DMS 273 (cell line): ENCODE results near the gene PRKAR1B.
A peak's percentile ranks its signal among the peaks of the same experiment; 100 is the strongest.

ENCODE experiments used
- DNase-seq: peaks from one replicate; lab custom pipeline; 2025; ENCODE audit not compliant: unreplicated experiment; lab: John Stamatoyannopoulos, UW

The PRKAR1B gene

DNA sequence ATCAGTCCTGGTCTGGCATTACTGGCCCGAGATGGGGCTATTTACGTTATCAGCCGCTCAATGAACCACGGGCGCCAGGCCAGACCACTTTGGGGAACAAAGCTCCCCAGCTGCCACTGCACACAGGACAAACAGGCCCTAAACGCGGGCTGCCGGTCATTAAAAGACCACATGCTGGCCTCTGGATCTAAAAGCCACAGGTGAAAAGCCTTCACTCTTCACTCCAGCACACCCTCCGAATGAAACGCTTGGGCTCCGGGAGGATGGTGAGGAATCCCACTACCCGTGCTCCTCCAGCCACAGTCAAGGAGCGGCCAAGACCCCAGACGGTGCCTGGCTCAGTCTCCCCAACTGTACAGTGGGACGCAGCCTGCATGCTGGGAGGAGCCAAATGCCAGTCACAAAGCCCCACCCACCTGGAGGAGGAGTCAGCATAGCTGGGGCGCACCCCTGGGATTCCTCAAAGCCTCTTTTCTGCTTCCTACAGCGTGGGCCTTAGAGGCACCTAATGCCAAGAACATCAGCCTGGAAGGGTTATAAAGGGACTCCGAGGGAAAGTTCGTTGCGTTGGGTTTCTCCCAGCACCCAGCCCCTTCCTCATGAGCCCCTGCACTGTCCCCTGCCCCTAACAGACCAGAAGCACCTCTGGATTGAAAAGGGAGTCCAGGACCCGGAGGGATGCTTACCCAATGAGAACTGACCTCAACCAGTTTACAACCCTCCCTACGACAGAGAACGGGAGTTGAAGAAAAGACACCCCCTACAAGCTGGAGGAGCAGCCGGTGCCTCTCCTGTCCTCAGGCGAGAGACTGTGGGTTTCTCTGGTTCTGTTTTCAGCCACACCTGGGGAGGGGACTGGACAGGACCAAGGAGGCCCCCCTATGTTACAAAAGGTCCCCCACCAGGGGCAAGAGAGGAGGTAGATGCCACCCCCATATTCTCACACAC is 212.2 kb downstream of the PRKAR1B start:
- peak; percentile 47 for DNase-seq

DNA sequence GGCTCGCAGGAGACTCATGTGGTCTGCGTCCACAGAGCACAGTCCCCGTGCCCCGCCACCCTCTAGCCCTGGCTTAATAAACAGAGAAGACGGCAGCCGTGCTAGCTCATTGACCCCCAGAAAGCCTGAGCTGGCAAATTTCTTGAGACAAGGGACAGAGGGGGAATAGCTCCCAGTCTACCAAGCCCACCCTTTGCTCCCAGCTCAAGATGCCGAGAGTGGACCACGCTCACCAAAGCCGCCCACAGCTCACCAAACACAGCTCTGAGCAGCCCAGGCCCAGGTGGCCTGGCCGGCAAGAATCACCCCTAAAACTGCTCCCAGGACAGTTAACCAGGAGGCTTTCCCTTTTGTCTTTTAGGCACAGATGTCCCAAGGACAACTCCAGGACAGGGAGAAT is 212.8 kb downstream of the PRKAR1B start:
- no peak for DNase-seq

DNA sequence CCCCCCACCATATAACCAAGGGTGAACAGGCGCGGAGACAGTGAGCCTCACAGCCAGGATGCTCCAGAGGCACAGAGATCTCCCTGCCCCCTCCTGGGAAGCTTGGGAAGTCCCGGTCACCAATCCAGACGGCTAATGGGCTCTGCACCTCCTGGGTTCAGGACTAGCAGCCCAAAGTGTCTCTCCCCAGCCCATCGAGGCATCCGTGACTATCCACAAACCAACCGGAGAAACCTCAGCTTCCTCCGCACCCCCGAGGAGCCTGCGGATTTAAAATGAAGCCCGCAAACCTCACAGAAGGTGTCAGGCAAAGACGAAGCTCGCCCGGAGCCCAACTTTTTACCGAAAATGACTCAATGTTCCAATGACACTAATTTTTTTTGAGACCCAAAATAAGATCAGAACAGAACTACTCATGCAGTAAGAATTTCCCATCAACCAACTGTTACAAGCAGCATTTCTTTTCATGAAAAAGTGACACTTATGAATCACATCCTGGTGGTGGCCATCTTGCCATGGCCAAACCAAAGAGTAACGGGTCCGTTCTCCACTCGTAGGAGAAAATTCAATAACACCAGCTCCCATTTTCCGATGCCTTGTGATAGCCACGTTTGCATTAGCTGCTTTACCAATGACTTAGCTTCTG is 213.4 kb downstream of the PRKAR1B start:
- no peak for DNase-seq

DNA sequence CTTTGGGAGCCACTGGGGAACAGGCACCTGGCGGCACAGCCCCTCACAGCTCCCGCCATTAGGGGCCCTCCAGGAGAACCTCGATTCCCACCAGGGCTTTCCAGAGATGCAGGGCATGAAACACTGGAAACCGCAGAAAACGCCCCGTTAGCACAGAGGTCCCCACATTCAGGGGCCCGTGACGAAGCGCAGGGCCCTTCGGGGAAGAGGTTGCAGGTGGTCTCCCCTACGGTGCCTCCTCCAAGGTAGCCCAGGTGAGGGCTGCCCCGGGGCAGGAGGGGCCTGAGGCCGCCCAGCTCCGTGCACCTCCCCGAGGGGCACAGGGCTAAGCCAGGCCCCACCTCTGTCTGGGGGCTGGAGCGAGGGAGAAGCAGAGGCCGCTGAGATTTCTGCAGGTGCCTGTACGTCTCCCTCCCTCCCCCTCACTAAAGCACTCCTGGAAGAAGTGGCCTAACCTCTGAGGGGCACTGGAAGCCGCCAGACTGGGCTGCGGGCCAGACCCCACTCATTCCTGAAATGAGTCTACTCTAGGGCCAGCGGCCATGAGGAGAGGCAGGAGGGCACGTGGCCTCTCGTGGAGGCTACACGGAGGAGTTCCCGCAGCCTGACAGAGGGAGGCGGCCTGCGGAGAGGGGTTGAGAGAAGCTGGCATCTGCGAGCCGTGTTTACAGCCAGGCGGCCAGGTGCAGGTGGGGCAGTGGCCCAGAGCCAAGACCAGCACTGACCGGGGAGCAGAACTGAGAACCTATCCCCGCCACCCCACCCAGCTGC is 214.4 kb downstream of the PRKAR1B start:
- DNase-seq = peak; percentile 35

DNA sequence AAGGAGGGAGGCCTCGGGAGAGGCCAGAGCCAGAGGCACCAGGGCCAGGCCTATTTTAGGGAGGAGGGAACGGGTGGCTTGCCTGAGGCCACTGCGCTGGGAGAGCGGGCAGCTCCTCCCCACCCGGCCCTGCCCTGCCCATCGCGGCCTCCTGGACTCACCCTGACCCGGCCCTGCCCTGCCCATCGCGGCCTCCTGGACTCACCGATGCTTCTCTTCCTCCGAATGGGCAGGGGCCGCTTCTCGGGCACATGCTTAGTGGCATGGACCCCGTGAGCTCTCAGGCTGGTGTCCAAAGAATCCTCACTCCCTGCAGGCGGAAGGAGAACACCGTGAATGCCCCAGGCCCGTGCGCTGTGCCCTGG is 215.0 kb downstream of the PRKAR1B start:
- DNase-seq = no peak

DNA sequence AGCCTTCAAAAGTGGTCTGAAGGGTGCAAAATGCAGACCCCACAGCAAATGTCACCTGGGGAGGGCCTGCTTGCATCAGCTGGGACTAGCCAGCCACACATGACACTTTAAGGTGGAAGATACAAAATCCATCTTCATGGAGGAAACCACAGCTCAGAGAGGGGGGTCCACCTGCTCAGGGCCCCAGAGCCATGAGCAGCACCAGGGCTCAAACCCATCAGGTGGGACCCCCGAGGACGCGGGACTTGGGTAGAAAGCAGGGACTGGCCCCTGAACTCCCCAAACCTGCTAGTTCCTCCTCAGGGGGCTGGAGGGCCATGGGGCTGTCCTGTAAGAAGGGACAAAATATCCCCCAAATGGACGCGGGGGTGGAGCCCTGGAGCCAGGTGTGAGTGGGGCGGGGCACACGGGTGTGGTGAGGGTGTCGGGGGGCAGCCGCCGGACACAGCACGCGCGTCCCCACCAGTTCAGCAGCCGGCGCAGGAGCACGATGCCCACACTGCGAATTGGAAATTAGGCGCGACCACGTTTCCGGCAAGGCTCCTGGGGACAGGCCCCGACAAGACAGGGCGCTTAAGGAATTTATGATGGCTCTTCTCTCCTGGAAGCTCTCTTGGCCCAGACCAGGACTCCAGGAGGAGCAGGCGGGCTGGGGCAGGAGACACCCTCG is 215.5 kb downstream of the PRKAR1B start:
- DNase-seq = no peak

DNA sequence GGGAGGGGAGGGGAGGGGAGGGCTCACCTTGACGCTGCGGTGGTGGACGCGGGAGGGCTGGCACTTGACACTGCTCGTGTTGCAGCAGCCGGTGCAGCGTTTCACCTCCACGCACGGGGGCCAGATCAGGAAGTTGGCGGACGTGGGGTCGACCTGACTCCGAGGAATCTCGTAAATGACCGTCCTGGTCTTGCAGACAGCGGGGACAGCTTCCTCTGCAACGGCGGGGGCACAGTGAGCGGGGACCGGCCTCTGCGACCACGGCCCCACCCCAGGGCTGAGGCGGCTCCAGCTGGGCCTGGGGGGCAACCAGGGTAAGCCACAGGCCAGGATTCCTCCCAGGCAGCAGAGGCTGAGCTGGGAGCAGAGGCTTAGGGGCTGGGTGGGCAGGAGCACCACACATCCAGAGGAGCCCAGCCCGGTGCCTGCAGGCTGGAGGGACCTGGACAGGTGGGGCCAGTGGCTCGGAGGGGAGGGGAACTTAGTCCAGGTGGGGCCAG is 216.2 kb downstream of the PRKAR1B start:
- DNase-seq = no peak

DNA sequence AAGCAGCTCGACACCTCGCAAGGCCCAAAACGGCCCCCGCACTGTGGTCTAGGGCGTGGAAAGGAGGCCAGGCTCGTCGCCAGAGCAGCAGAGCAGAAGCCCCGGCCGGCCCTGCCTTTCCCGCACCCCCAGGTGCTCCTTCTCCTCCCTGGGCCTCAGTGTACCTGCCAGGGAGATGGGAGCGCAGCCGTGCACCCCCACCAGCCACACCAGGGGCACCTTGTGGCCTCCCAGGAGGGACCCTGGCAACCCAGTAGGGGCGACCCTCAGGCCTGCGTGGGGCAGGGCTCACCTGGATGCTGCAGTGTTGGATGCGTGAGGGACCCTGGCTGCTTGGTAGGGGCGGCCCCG is 217.0 kb downstream of the PRKAR1B start:
- no peak for DNase-seq

DNA sequence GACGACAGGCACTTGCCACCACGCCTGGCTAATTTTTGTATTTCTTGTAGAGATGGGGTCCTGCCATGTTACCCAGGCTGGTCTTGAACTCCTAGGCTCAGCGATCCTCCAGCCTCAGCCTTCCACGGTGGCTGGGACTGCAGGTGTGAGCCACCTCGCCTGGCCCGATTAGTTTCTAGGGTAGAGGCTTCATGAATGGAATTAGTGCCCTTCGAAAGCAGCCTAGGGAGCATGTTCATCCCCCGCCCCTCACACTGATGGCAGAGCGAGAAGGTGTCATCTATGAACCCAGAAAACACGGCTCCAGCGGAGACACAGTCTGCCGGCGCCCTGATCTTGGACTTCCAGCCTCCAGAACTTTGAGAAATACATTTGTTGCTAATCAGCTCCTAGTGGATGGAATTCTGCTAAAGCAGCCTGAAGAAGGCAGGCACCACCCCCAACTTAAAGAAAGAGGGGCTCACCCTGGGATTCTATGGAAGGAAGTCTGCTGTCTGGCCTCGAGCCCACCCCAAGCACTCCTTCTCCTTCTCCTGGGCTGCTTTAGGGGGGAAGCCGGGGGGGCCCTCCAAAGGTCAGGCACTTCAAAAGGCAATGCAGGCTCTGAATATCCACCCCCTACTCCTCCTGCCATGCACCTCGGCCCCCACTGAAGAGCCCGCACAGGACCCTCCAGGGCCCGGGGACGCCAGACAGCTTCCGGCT is 217.5 kb downstream of the PRKAR1B start:
- no peak for DNase-seq

DNA sequence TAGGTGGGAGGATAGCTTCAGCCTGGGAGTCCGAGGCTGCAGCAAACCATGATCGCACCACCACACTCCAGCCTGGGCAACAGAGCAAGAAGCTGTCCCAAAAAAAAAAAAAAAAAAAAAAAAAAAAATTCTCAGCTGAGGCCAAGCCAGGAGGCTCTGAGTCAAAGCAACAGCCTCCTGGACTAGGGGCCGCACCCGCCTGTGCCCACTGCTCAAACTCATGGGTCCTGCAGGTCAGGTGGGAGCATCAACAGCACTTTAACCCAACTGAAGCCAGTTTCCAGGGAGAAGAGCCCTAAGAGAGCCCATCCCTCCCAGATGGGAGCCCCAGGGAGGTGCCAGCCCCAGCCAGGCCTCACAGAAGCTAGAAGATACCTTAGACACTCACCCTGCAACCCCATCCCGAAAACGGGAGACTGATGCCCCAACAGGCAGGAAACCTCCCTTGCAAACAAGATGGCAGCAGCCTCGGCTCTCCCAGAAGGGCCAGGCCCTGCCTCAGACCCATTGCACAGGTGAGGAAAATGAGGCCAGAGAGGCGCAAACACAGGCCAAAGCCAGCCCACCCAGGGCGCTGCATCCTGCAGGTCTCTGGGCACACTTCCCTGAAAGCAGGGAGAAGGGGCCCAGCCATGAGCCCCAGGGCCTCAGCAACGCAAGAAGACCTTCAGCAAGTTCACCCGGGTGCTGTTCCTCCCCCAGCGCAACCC is 218.5 kb downstream of the PRKAR1B start:
- DNase-seq = no peak

DNA sequence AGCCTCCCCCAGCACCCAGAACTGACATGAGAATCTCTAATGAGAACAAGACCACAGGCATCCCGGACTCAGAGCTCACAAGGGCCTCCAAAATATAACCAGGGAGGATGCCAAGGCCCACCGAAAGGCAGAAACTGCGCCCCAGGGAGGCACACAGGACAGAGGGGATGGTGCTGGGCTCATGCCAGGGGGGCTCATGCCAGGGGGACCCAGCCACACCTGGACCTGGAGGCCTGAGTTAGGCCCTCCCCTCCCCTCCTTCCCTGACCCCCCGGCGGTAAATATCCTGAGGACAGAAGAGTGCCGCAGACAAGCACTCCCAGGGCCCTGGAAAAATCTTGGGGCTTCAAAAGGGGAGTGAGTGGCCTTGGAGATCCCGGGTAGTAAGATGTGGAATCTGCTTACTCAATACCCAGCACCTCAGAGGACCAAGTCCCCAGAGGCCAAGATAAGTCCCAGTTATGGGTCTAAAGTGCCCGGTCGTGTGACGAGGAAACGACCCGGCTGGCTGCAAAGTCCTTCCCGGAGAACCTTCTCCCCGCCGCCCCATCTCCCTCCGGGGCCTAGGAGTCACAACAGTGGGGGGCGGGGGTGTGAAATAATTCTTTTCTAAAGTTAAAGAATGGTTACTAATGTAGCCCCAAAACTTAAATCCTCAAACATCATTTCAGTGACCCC is 219.3 kb downstream of the PRKAR1B start:
- no peak for DNase-seq

DNA sequence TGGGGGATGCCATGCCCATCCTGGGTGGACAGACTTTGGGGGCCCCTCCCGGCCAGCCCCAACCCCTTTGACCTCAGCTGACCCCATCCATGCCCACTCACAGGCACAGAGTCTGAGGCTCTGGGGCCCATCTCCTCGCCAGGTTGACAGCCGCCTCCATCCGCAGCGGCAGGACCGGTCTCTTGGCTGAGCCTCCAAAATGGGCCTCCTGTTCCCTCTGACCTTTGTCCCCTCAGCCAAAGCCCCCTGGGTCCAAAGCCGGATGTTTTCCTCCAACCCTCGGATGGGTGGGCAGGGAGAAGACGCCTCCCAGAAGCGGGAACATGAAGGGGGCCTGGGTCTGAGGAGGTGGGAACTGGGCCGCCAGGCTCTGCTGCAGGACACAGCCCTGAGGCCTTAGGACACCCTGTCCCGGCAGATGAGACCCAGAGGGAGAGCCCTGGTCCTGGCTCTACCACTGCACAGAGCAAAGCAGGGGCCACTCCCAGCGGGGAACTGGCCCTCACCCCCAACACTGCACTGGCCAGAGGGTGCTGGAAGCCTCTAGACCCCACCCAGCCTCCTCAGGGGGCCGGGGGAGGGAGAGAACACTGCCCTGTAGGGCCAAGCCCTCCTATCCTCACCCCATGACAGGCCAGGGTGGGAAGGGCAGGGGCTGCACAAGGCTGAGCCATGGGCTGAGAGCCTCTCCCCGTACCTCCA is 220.0 kb downstream of the PRKAR1B start:
- no peak for DNase-seq

DNA sequence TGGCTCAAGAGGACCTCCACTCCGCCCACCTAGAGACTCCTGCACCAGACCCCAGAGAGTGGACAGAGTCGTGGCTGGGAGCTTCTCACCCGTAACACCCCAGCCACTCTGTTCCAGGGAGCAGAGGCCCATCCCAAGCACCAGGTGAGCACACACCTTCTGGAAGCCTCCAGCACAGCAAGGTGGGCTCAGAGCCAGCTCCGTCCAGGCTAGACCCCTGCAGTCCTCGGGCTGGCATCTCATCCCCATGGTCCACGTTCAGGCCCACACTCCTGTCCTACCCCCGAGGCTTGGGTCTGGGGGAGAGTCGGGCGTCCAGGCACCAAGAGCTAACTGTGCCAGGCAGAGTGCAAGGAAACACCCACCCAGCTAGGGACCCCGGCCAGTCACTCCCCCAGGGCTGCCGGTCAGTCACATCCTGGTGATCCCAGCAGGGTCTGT is 220.7 kb downstream of the PRKAR1B start:
- no peak for DNase-seq

DNA sequence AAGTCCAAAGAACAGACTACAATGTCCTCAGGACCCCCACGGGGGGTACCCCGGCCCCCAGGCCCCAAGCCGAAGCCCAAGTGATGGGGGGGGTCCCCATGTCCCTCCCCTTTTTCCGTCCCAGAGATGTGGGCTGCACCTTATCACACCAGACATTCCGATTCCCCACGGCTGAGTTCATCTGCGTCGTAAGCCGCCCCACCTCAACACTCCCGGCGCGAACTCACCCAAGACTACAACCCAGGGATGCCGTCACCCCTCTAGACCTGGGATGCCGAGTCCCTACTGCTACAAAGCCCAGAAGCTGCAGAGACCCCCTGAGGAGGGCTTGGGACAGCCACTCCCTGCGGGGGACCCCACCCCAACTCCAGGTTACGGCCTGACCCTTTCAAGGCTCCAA is 221.9 kb downstream of the PRKAR1B start:
- DNase-seq = no peak

DNA sequence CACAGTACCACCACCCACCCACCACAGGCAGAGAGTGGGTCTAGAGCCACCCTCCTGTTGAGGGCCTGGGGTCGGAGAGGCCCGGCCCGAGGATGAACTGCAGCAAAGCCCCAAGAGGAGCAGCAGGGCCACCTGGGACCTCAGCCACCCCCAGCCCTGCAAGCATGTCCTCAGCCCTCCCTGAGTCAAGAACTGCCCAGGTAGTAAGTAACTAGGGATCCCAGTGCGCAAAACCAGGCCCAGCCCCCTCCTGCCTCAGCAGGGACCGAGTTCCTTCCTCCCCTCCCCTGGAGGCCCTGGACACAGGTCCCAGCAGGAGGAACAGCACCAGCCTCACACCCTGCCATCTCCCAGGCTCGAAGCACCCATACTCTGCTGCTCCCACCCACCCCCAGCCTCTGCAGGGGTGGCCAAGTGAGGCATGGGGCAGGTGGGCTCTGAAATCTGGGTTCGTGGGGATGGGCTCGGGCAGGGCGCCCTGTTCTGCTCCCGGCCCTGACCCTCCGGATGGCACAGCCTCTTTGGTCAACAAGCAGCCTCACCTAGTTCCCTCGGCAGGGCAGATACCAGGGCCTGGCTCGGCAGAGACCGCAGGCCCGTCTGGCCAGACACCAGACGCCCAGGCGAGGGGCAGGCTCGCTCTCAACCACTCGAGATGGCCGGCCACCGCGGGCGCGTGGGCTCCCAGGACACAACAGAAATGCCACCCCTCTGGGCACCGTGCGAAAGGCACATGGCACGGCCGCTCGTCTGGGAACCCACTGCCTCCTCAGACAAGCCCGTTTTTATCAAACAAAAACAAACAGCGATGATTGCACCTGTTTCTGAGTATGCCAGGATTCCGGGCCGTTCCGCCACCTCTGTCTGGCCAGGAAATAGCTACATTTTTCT is 222.6 kb downstream of the PRKAR1B start:
- DNase-seq = no peak

DNA sequence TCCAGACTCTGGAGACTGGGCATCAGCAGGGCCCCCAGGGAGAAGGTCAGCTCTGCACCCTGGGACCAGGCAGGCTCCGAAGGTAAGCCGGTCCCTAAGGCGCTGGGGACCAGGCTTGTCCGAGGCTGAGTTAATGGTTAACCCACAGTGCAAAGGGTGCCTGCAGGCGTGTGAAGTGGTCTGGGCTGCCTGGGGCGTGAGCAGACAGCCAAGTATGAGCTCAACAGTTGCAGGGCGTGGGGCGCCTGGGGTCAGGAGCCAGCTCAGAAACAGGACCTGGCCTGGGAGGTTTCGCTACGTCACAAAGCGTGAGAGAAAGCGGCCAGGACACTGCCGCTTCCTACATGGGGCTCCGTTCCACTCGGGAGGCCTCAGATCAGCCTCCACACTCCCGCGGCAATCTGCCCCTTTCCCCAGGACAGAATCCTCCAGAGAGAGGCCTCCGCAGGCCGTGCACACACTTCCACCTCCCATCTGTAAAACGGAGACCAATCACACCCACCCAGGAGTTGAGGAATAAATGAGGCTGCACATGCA is 223.4 kb downstream of the PRKAR1B start:
- DNase-seq = no peak

DNA sequence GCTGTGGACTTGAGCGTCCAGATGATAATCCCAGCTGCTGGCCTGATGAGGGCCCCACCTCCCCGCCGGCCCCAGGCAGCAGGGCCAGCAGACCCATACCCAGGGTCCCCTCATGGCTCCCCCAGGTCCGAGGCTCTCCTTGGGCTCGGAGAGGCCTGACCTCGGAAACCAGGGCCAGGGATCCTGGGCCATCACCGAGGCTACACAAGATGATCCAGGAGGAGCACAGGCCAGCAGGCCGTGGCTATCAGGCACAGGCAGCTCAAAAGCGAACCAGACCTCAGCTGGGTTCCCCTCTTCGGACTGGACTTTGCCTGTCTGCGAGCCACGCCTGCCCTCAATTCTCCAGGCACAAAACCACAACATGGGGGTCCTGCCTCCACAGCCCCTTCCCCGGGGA is 224.8 kb downstream of the PRKAR1B start:
- no peak for DNase-seq
